Endodermal cell (in vitro differentiated cells): ENCODE measurements around the gene CDH4. TPM values are rescaled to one million over a fixed set of nuclear protein-coding genes. Genes with fewer than 3 reads are reported as not detected.

Experiments
- DNase-seq: peaks from one replicate; pipeline ENCODE4 v3.0.0-alpha.2; 2017
- H3K27ac ChIP-seq: 2 replicates; pipeline ENCODE4 v1.5.1; 2013; ENCODE audit warnings: mild to moderate bottlenecking, low read depth, low read length, moderate library complexity
- H3K27me3 ChIP-seq: 2 replicates; pipeline ENCODE4 v1.6.1; 2013; ENCODE audit warnings: mild to moderate bottlenecking, low read length, moderate library complexity; ENCODE audit not compliant: insufficient read depth, control insufficient read depth, poor library complexity, severe bottlenecking
- H3K36me3 ChIP-seq: 2 replicates; pipeline ENCODE4 v1.7.0; 2013; ENCODE audit warnings: mild to moderate bottlenecking, low read length, moderate library complexity; ENCODE audit not compliant: control insufficient read depth, insufficient read depth
- H3K4me1 ChIP-seq: one replicate; pipeline ENCODE4 v1.7.0; 2013; ENCODE audit warnings: low read length; ENCODE audit not compliant: control insufficient read depth, insufficient read depth
- H3K4me3 ChIP-seq: 2 replicates; pipeline ENCODE4 v1.5.1; 2013; ENCODE audit warnings: mild to moderate bottlenecking, low read length, moderate library complexity
- H3K9ac ChIP-seq: 2 replicates; pipeline ENCODE4 v1.6.1; 2013; ENCODE audit warnings: mild to moderate bottlenecking, low read length, moderate library complexity; ENCODE audit not compliant: poor library complexity, severe bottlenecking; ENCODE audit errors: extremely low read depth
- H3K9me3 ChIP-seq: 2 replicates; pipeline ENCODE4 v1.6.1; 2013; ENCODE audit warnings: mild to moderate bottlenecking, low read length, moderate library complexity; ENCODE audit not compliant: control insufficient read depth
- H3K27ac Mint-ChIP-seq: 2 replicates; pipeline ENCODE4 v1.8.0; 2020; ENCODE audit warnings: mixed read lengths
- H3K27me3 Mint-ChIP-seq: 2 replicates; pipeline ENCODE4 v1.8.0; 2021; ENCODE audit warnings: mild to moderate bottlenecking, mixed read lengths; ENCODE audit not compliant: insufficient read depth
- H3K36me3 Mint-ChIP-seq: 2 replicates; pipeline ENCODE4 v1.8.0; 2020; ENCODE audit warnings: low read depth, mixed read lengths
- H3K4me1 Mint-ChIP-seq: 2 replicates; pipeline ENCODE4 v1.8.0; 2020; ENCODE audit warnings: mixed read lengths
- H3K4me3 Mint-ChIP-seq: 2 replicates; pipeline ENCODE4 v1.8.0; 2020; ENCODE audit warnings: mild to moderate bottlenecking, moderate library complexity, mixed read lengths
- H3K9me3 Mint-ChIP-seq: 2 replicates; pipeline ENCODE4 v1.8.0; 2020; ENCODE audit warnings: mild to moderate bottlenecking, mixed read lengths
- CTCF ChIP-seq: fragments of 200-600 bp; sonication (generic); conservative IDR thresholded peaks from 2 replicates; pipeline ENCODE4 v1.5.0; 2021; ENCODE audit warnings: antibody characterized with exemption, mild to moderate bottlenecking
- WGBS, 2 experiments: methylation state at CpG; one replicate each; pipeline versions ENCODE4 v1.1.5 to v1.1.7; 2013; ENCODE audit warnings: missing lambda C conversion rate in 2 of 2, mixed read lengths in 1 of 2; ENCODE audit not compliant: insufficient coverage in 1 of 2, insufficient read length in 1 of 2; 5-methylcytosine and 5-hydroxymethylcytosine counted together
- total RNA-seq, 2 donors: library from RNA; stranded (reverse); fragmentation: NEBNext Ultra II Directional in 1 of 2; extraction: Animal tissue kit (Norgen Biotek cat#: 25700) in 1 of 2; gene quantifications; 2 replicates in 1 of 2; 3 replicates in 1 of 2; pipeline ENCODE4 v1.2.1, GENCODE V29; 2021

The CDH4 gene
- total RNA-seq, 2 donors from 2014 or later, result 1.8 to 5.8 TPM

- no peak for DNase-seq
- H3K36me3 Mint-ChIP-seq, result no peaks in the 10 kb centered on the region
- TF ChIP-seq CTCF, result no peak
Observed at GRCh38 chr20:61526907-61527306, 274.8 kb downstream of the CDH4 start.

GRCh38 chr20:61527626-61528025, 275.6 kb downstream of the CDH4 start:
- Histone ChIP-seq H3K27ac (no peak overlapping the region), H3K4me1 (no peaks in the 10 kb centered on the region), H3K9me3 (no peaks in the 10 kb centered on the region), H3K36me3 (no peaks in the 10 kb centered on the region), H3K27me3 (no peaks in the 10 kb centered on the region), H3K9ac (no peak overlapping the region), H3K4me3 (no peak overlapping the region)
- Mint-ChIP-seq H3K27ac (no peak overlapping the region), H3K27me3 (peaks cover 14% of the 10 kb centered on the region), H3K36me3 (no peaks in the 10 kb centered on the region), H3K4me1 (peaks cover 2% of the 10 kb centered on the region), H3K9me3 (no peaks in the 10 kb centered on the region), H3K4me3 (no peak overlapping the region)
- TF ChIP-seq CTCF, result no peak
- no peak for DNase-seq
- WGBS, 2 experiments, result 93 to 95% methylated on average over 6 to 11 of the region's 11 CpGs

More at GRCh38 chr20:61526907-61527306, 274.8 kb downstream of the CDH4 start:
- Mint-ChIP-seq H3K9me3 (no peaks in the 10 kb centered on the region), H3K27ac (no peak overlapping the region), H3K4me3 (no peak overlapping the region), H3K4me1 (peaks cover 2% of the 10 kb centered on the region), H3K27me3 (peaks cover 14% of the 10 kb centered on the region)
- no peaks in the 10 kb centered on the region for H3K9me3 ChIP-seq
- no peak overlapping the region for H3K27ac ChIP-seq
- no peaks in the 10 kb centered on the region for H3K36me3 ChIP-seq
- no peaks in the 10 kb centered on the region for H3K27me3 ChIP-seq
- WGBS, 2 experiments, result 94 to 97% methylated on average over 13 of the region's 13 CpGs
- H3K4me3 ChIP-seq, result no peak overlapping the region
- H3K4me1 ChIP-seq, result no peaks in the 10 kb centered on the region
- no peak overlapping the region for H3K9ac ChIP-seq

- H3K9me3 ChIP-seq, result no peaks in the 10 kb centered on the region
- H3K4me3 ChIP-seq, result no peak overlapping the region
- TF ChIP-seq CTCF, result no peak
- Mint-ChIP-seq H3K4me3 (no peak overlapping the region), H3K27me3 (peaks cover 14% of the 10 kb centered on the region), H3K9me3 (no peaks in the 10 kb centered on the region), H3K36me3 (no peaks in the 10 kb centered on the region), H3K27ac (no peak overlapping the region), H3K4me1 (peaks cover 2% of the 10 kb centered on the region)
- H3K36me3 ChIP-seq, result no peaks in the 10 kb centered on the region
- no peak for DNase-seq
- no peak overlapping the region for H3K9ac ChIP-seq
- no peaks in the 10 kb centered on the region for H3K27me3 ChIP-seq
- 88% methylated on average over 5 to 9 of the region's 9 CpGs for WGBS, 2 experiments
- no peaks in the 10 kb centered on the region for H3K4me1 ChIP-seq
- no peak overlapping the region for H3K27ac ChIP-seq
Observed at GRCh38 chr20:61528591-61528990, 276.5 kb downstream of the CDH4 start.
